ENCODE data around the gene EHD2. TPM values are rescaled to one million over a fixed set of nuclear protein-coding genes. Genes with fewer than 3 reads are reported as not detected.
A peak's percentile ranks its signal among the peaks of the same experiment; 100 is the strongest.
"Not testable (repeated sequence)": the region's sequence is repeated elsewhere in the genome, so short reads cannot be mapped to it uniquely, and the experiment has no call there.

Gene EHD2, protein sequence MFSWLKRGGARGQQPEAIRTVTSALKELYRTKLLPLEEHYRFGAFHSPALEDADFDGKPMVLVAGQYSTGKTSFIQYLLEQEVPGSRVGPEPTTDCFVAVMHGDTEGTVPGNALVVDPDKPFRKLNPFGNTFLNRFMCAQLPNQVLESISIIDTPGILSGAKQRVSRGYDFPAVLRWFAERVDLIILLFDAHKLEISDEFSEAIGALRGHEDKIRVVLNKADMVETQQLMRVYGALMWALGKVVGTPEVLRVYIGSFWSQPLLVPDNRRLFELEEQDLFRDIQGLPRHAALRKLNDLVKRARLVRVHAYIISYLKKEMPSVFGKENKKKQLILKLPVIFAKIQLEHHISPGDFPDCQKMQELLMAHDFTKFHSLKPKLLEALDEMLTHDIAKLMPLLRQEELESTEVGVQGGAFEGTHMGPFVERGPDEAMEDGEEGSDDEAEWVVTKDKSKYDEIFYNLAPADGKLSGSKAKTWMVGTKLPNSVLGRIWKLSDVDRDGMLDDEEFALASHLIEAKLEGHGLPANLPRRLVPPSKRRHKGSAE
- total RNA-seq, result 100 to 1,000 TPM in 1 of 3 donors, 10 to 100 TPM in 2; 38.8 to 121 (median 67.2) TPM

DNA sequence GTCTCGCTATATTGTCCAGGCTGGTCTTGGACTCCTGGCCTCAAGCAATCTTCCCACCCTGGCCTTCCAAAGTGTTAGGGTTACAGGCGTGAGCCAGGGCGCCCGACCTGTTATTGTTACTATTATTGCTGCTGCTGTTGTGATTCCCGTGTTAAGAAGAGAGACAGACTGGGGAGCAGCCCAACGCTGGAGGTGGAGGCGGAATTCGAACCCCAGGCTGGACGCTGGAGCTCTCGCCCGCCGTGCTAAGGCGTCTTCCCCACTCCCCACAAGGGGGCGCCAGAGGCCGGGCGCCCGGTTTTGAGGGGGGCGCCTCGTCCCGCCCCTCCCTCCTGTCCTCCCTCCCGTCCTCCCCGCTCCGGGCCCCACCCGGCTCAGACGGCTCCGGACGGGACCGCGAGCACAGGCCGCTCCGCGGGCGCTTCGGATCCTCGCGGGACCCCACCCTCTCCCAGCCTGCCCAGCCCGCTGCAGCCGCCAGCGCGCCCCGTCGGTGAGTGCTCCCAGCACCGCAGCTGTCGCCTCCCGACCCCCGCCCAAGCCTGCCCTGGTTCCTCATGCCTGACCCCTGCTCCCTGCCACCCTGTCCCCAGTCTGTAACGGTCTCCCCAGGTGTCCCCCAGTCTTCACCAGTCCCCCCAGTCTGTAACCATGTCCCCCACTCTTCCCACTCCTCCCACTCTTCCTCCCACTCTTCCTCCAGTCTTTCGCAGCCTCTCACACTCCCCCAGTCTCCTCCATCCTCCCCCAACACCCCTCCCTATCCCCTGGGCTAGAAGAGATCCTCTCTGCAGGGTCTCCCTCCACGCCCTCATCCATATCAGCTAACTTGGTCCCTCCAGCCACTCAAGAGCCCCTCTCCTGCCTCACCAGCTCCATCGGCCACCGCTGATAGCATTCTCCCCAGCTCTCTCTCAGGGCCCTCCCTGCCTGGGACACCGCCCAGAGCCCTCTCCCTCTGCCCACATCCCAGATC lies at the start of gene EHD2:
EHD2 (plus strand) TSS at position 377 of the 976 bp plus-strand sequence. CDS start 3,191 bp downstream, outside the sequence.
- Histone ChIP-seq H3K4me3 (peak within 1 kb of the TSS; percentile 60 to 88 (median 76)), H3K36me3 (no peaks in the 10 kb centered on the region), H3K27me3 (no peaks in the 10 kb centered on the region), H3K4me1 (no peaks in the 10 kb centered on the region), H3K9me3 (no peaks in the 10 kb centered on the region), H3K27ac (peak within 1 kb of the TSS; percentile 86 to 91)
- peak; percentile 54 to 70 for DNase-seq (ENCODE audit: low spot score in 2 of 2)
- intact Hi-C loops (cut with DNase I; ENCODE audit: low total_unique reads), result loop anchor here (1.0 kb wide), 1 partner anchor 30 kb away; no protein-coding TSS in a partner anchor
- TF ChIP-seq, protein P1, sequence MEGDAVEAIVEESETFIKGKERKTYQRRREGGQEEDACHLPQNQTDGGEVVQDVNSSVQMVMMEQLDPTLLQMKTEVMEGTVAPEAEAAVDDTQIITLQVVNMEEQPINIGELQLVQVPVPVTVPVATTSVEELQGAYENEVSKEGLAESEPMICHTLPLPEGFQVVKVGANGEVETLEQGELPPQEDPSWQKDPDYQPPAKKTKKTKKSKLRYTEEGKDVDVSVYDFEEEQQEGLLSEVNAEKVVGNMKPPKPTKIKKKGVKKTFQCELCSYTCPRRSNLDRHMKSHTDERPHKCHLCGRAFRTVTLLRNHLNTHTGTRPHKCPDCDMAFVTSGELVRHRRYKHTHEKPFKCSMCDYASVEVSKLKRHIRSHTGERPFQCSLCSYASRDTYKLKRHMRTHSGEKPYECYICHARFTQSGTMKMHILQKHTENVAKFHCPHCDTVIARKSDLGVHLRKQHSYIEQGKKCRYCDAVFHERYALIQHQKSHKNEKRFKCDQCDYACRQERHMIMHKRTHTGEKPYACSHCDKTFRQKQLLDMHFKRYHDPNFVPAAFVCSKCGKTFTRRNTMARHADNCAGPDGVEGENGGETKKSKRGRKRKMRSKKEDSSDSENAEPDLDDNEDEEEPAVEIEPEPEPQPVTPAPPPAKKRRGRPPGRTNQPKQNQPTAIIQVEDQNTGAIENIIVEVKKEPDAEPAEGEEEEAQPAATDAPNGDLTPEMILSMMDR (IDR thresholded peaks at IDR 0.05), result peak; percentile 88 to 98 (median 98)
- TF ChIP-seq POLR2A (IDR thresholded peaks at IDR 0.05) (no peak), POLR2AphosphoS5 (IDR thresholded peaks at IDR 0.05) (peak; percentile 66 to 77 (median 68))

DNA sequence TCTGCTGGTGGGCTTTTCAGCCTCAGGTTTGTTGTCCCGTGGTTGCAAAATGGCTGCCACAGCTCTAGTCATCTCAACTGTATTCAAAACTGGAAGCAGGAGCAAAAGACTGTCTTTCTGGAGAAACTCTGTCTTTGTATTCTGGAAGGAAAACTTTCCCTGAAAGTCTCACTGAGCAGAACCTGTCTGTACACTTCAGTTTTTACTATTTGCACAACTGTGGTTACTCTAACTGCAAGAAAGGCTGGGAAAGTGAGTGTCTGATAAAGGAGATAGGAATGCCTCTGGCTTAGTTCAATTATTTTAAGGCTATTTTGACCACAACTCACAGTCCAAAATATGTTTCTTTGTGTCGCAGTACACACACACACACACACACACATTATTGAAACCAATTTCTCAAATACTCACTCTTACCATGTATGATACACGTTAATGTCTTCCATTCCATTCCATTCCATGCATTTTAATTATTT lies 49.7 kb upstream of the EHD2 start:
- TF ChIP-seq POLR2A (IDR thresholded peaks at IDR 0.05), result no peak
- TF ChIP-seq, protein P1 (IDR thresholded peaks at IDR 0.05), result no peak
- no peak for TF ChIP-seq POLR2AphosphoS5 (IDR thresholded peaks at IDR 0.05)
- H3K36me3 ChIP-seq, result no peaks in the 10 kb centered on the region
- DNase-seq (ENCODE audit: low spot score in 2 of 2), result no peak
- intact Hi-C loops (cut with DNase I; ENCODE audit: low total_unique reads), result no loop called here
- H3K4me3 ChIP-seq, result peak overlapping the region in 1 of 3 donors; percentile 9
- H3K27me3 ChIP-seq, result no peaks in the 10 kb centered on the region
- peaks cover 15 to 19% of the 10 kb centered on the region in 2 donors for H3K4me1 ChIP-seq
- H3K9me3 ChIP-seq, result no peaks in the 10 kb centered on the region
- peak overlapping the region; percentile 91 to 99 for H3K27ac ChIP-seq

DNA sequence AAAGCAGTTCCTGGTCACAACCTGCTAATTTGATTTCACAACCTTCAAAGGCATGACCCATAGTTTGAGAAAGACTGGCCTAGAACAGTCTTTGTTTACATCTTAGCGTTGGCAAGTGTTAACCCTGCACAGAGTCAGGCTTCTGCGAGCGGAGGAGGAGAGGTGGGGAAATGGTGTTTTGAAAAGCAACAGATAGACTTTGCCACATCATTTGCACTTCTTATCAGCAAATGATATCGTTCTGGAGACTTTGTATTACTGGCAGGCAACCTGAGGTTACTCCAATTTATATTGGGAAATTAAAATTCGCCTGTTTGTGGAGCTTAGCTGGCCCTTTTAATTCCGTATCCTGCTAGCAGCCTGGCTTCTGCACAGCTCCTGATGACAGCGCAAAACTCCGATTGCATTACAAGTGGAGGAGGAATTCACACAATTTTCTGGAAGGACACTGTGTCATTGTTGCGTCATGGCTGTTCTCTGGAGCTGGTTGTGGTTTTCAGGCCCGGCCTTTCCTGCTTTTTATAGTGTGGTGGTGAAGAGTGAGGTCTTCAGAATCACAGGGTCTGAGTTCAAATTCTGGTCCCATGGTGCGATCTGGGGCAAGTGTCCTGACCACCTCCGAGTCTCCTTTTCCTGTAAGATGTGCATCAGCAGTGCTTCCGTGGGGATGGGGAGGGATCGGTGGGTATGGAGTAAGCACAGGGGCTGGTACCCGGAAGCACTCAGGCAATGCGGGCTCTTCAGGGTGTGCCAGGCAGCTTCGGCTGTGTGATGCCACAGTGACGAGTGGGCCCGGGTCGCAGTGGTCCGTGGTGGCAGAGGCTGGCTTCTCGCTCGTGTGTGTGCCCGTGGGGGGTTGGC lies 49.1 kb upstream of the EHD2 start:
- Histone ChIP-seq H3K27me3 (no peaks in the 10 kb centered on the region), H3K27ac (peak overlapping the region; percentile 91 to 99), H3K36me3 (no peaks in the 10 kb centered on the region), H3K4me3 (peak overlapping the region in 1 of 3 donors; percentile 47), H3K4me1 (peaks cover 15 to 19% of the 10 kb centered on the region in 2 donors), H3K9me3 (no peaks in the 10 kb centered on the region)
- intact Hi-C loops (cut with DNase I; ENCODE audit: low total_unique reads), result no loop called here
- TF ChIP-seq POLR2AphosphoS5 (IDR thresholded peaks at IDR 0.05) (peak; percentile 74 to 85 (median 78)), POLR2A (IDR thresholded peaks at IDR 0.05) (no peak)
- TF ChIP-seq, protein P1 (IDR thresholded peaks at IDR 0.05), result no peak
- DNase-seq (ENCODE audit: low spot score in 2 of 2), result peak; percentile 66 to 85

DNA sequence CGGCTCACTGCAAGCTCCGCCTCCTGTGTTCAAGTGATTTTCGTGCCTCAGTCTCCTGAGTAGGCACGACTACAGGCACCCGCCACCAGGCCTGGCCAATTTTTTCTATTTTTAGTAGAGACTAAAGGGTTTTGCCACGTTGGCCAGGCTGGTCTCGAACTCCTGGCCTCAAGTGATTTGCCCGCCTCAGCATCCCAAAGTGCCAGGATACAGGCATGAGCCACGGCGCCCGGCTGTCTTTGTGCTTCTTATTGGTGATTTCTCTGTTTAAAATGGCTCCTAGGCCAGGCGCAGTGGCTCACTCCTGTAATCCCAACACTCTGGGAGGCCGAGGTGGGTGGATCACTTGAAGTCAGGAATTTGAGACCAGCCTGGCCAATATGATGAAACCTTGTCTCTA lies 44.7 kb upstream of the EHD2 start:
- H3K4me3 ChIP-seq; H3K36me3 ChIP-seq; H3K9me3 ChIP-seq; H3K27me3 ChIP-seq; intact Hi-C loops (cut with DNase I; ENCODE audit: low total_unique reads); H3K27ac ChIP-seq; DNase-seq (ENCODE audit: low spot score in 2 of 2); H3K4me1 ChIP-seq: not testable (repeated sequence)
